NCI-H524 treated with DMSO at 0.1 percent for 48 hours (cell line): ENCODE data around the gene JPT2.
"Not testable (repeated sequence)": the region's sequence is repeated elsewhere in the genome, so short reads cannot be mapped to it uniquely, and the experiment has no call there.

Experiments used
- DNase-seq: peaks from one replicate; lab custom pipeline; 2025; lab: John Stamatoyannopoulos, UW

Gene JPT2

GRCh38 chr16:1732071-1732470 lies 54.0 kb downstream of the JPT2 start:
- no peak for DNase-seq

- not testable (repeated sequence) for DNase-seq
Measured at GRCh38 chr16:1732551-1732987, 54.5 kb downstream of the JPT2 start.

GRCh38 chr16:1734123-1734522 lies 56.0 kb downstream of the JPT2 start:
- no peak for DNase-seq

GRCh38 chr16:1734816-1735215 lies 56.7 kb downstream of the JPT2 start:
- no peak for DNase-seq

GRCh38 chr16:1740234-1740633 lies 62.2 kb downstream of the JPT2 start:
- no peak for DNase-seq

- no peak for DNase-seq
Measured at GRCh38 chr16:1740781-1741490, 62.9 kb downstream of the JPT2 start.

- no peak for DNase-seq
Measured at GRCh38 chr16:1741553-1742165, 63.6 kb downstream of the JPT2 start.

- DNase-seq: no peak
Measured at GRCh38 chr16:1743376-1744337, 65.6 kb downstream of the JPT2 start.

- no peak for DNase-seq
Measured at GRCh38 chr16:1744338-1744840, 66.3 kb downstream of the JPT2 start.

GRCh38 chr16:1745181-1745899 lies 67.3 kb downstream of the JPT2 start:
- no peak for DNase-seq

- DNase-seq: no peak
Measured at GRCh38 chr16:1745900-1746692, 68.0 kb downstream of the JPT2 start.

- DNase-seq: no peak
Measured at GRCh38 chr16:1746693-1747195, 68.7 kb downstream of the JPT2 start.

GRCh38 chr16:1747934-1748333 lies 69.9 kb downstream of the JPT2 start:
- no peak for DNase-seq

- DNase-seq: no peak
Measured at GRCh38 chr16:1749152-1750117, 71.4 kb downstream of the JPT2 start.
